Uterus (tissue), 2 donors: Measurements from ENCODE around the gene TPCN1.

ENCODE experiments used
- CTCF ChIP-seq, 4 experiments: fragments of 200-600 bp in 2 of 4; fragments of 450-650 bp in 2 of 4; sonication (generic) in 2 of 4; IDR thresholded peaks; one replicate each; pipeline ENCODE4 v1.5.1; 2016 to 2019; ENCODE audit warnings: antibody characterized with exemption in 4 of 4, mild to moderate bottlenecking in 2 of 4, moderate library complexity in 1 of 4
- POLR2A ChIP-seq, 2 donors: fragments of 450-650 bp; IDR thresholded peaks; one replicate each; pipeline ENCODE4 v1.6.1; 2016; ENCODE audit warnings: antibody characterized with exemption in 2 of 2, mild to moderate bottlenecking in 1 of 2, moderate library complexity in 1 of 2

- TF ChIP-seq CTCF (IDR thresholded peaks at IDR 0.05) (no peak), POLR2A (IDR thresholded peaks at IDR 0.05) (no peak)
Observed at GRCh38 chr12:113244047-113244460, 22.8 kb downstream of the TPCN1 start.
